HL-60 (cell line): ENCODE data around the gene SCIMP.

Experiments
- DNase-seq, 2 experiments: peaks; one replicate each; pipeline ENCODE4 v3.0.0-alpha.2; 2010 to 2020; ENCODE audit warnings: low read depth in 1 of 2, low spot score in 1 of 2
- H3K27ac ChIP-seq: fragments of 250-450 bp; sonication (Bioruptor Pico); replicated peaks from 2 replicates; pipeline ENCODE4 v1.5.1; 2020; ENCODE audit warnings: mild to moderate bottlenecking, moderate library complexity
- H3K27me3 ChIP-seq: fragments of 250-450 bp; sonication (Bioruptor Pico); 2 replicates; pipeline ENCODE4 v1.5.1; 2021; ENCODE audit warnings: mild to moderate bottlenecking, moderate library complexity; ENCODE audit not compliant: insufficient read depth, poor library complexity, severe bottlenecking
- H3K4me3 ChIP-seq: replicated peaks from 2 replicates; pipeline ENCODE4 v1.5.1; 2011; ENCODE audit warnings: mild to moderate bottlenecking, control low read depth, low read length; ENCODE audit not compliant: insufficient read depth
- CTCF ChIP-seq: IDR thresholded peaks from one replicate; pipeline ENCODE4 v1.5.1; 2011; ENCODE audit warnings: low read length, control low read depth, inconsistent platforms; ENCODE audit not compliant: insufficient read depth
- GABPA ChIP-seq: IDR thresholded peaks from 2 replicates; pipeline ENCODE4 v1.6.1; 2012; ENCODE audit warnings: low read depth
- POLR2AphosphoS5 ChIP-seq: IDR thresholded peaks from 2 replicates; pipeline ENCODE4 v1.6.1; 2012; ENCODE audit warnings: low read depth
- REST ChIP-seq: IDR thresholded peaks from 2 replicates; pipeline ENCODE4 v1.6.1; 2012; ENCODE audit warnings: low read depth; ENCODE audit not compliant: insufficient replicate concordance
- SPI1 ChIP-seq: IDR thresholded peaks from 2 replicates; pipeline ENCODE4 v1.6.1; 2012; ENCODE audit warnings: low read depth, mild to moderate bottlenecking, borderline replicate concordance

The SCIMP gene

GRCh38 chr17:5281814-5282641 is 47.4 kb upstream of the SCIMP start, which contains the start of gene RABEP1:
TSS of gene RABEP1 (plus strand) at chr17:5282284. CDS start at chr17:5282487, 203 bp downstream.
- peak within 1 kb of the TSS; percentile 62 for H3K27ac ChIP-seq
- peak; percentile 55 to 78 for DNase-seq
- no peak for TF ChIP-seq SPI1
- TF ChIP-seq CTCF = no peak
- TF ChIP-seq REST = peak; percentile 60
- TF ChIP-seq POLR2AphosphoS5 = peak; percentile 74
- no peak for TF ChIP-seq GABPA

GRCh38 chr17:5272322-5272721 is 37.7 kb upstream of the SCIMP start:
- no peak for DNase-seq
- Histone ChIP-seq H3K27ac (no peak overlapping the region), H3K27me3 (no peaks in the 10 kb centered on the region), H3K4me3 (no peak overlapping the region)
- TF ChIP-seq SPI1 (no peak), GABPA (no peak), POLR2AphosphoS5 (no peak), REST (no peak), CTCF (no peak)

More at GRCh38 chr17:5281814-5282641, 47.4 kb upstream of the SCIMP start, which contains the start of gene RABEP1:
- Histone ChIP-seq H3K4me3 (peak within 1 kb of the TSS; percentile 54), H3K27me3 (no peaks in the 10 kb centered on the region)

- Histone ChIP-seq H3K27ac (no peak overlapping the region), H3K27me3 (no peaks in the 10 kb centered on the region), H3K4me3 (no peak overlapping the region)
- TF ChIP-seq GABPA (no peak), REST (no peak), SPI1 (no peak)
- no peak for DNase-seq
These were observed 34.7 kb upstream of the SCIMP start for GRCh38 chr17:5269241-5269960.
